K562 (cell line): ENCODE measurements around the gene CDC20B. TPM values are rescaled to one million over a fixed set of nuclear protein-coding genes. Genes with fewer than 3 reads are reported as not detected.

Experiments
- ATAC-seq: fragments of 200-7000 bp; cut with Tn5 transposase; 3 replicates; pipeline ENCODE4 v1.9.1; 2020; ENCODE audit warnings: moderate library complexity
- BruUV-seq: library from RNA; stranded (reverse); fragments of 400-500 nt; replicated peaks from 2 replicates; lab custom pipeline; 2021; lab: Mats Ljungman, UMichigan
- CTCF ChIA-PET: fragments of 300-600 bp; formaldehyde crosslinking; extraction: SDS; loops from one replicate; lab custom pipeline; 2021; ENCODE audit warnings: low intra/inter-chr PET ratio; lab: Yijun Ruan, JAX
- POLR2A ChIA-PET: fragments of 300-600, 350-650 bp; sonication (Branson Sonifier 250); formaldehyde crosslinking; extraction: SDS; loops from one replicate; lab custom pipeline; 2021; ENCODE audit warnings: antibody characterized with exemption, inconsistent platforms; lab: Yijun Ruan, JAX
- DNase-seq, 4 experiments: peaks; one replicate each; pipeline versions ENCODE4 v3.0.0 to v3.0.0-alpha.2; 2011 to 2018; ENCODE audit warnings: low spot score in 3 of 4, mixed read lengths in 3 of 4; ENCODE audit errors: extremely low read depth in 1 of 4
- FAIRE-seq: peaks from 2 replicates; lab custom pipeline; 2011; peaks lifted over from hg19 to GRCh38; lab: Jason Lieb, UNC
- H2AFZ ChIP-seq: 2 replicates; pipeline ENCODE4 v1.6.0; 2011; ENCODE audit warnings: low read depth, low read length, control low read depth, inconsistent platforms
- H3K27ac ChIP-seq: fragments of 200-600 bp; 3 replicates; pipeline ENCODE4 v1.8.0; 2011; ENCODE audit warnings: low read depth, mild to moderate bottlenecking, control low read depth, inconsistent platforms, low read length, moderate library complexity, mixed read lengths; ENCODE audit errors: extremely low read depth
- H3K27me3 ChIP-seq, 2 experiments: fragments of 300-600 bp in 1 of 2; 2 replicates in 1 of 2; 3 replicates in 1 of 2; pipeline versions ENCODE4 v1.6.0 to v1.8.0; 2011; ENCODE audit warnings: inconsistent platforms in 2 of 2, low read length in 2 of 2, mild to moderate bottlenecking in 1 of 2, mixed read lengths in 1 of 2, moderate library complexity in 1 of 2; ENCODE audit not compliant: control insufficient read depth in 2 of 2, insufficient read depth in 2 of 2
- H3K36me3 ChIP-seq: fragments of 300-600 bp; 3 replicates; pipeline ENCODE4 v1.8.0; 2011; ENCODE audit warnings: mild to moderate bottlenecking, low read length, inconsistent platforms; ENCODE audit not compliant: control insufficient read depth, insufficient read depth
- H3K4me1 ChIP-seq, 2 experiments: fragments of 200-600 bp in 1 of 2; replicated peaks in 1 of 2; 2 replicates in 1 of 2; 3 replicates in 1 of 2; pipeline versions ENCODE4 v1.5.1 to v1.8.0; 2011; ENCODE audit warnings: inconsistent platforms in 2 of 2, low read length in 2 of 2, mild to moderate bottlenecking in 1 of 2, mixed read lengths in 1 of 2, moderate library complexity in 1 of 2; ENCODE audit not compliant: control insufficient read depth in 2 of 2, insufficient read depth in 2 of 2
- H3K4me2 ChIP-seq: 2 replicates; pipeline ENCODE4 v1.6.1; 2011; ENCODE audit warnings: low read length, control low read depth, inconsistent platforms, mixed read lengths; ENCODE audit not compliant: insufficient read depth
- H3K4me3 ChIP-seq: fragments of 200-600 bp; sonication (generic), shearing (Covaris generic); 2 replicates; pipeline ENCODE4 v1.5.1; 2016; ENCODE audit warnings: control low read depth, inconsistent platforms
- H3K79me2 ChIP-seq: fragments of 200-600 bp; 3 replicates; pipeline ENCODE4 v1.8.0; 2011; ENCODE audit warnings: low read length, inconsistent platforms; ENCODE audit not compliant: control insufficient read depth, insufficient read depth
- H3K9ac ChIP-seq, 2 experiments: 2 replicates each; pipeline versions ENCODE4 v1.6.0 to v1.6.1; 2011; ENCODE audit warnings: low read depth in 2 of 2, low read length in 2 of 2, control low read depth in 1 of 2, inconsistent platforms in 1 of 2, mild to moderate bottlenecking in 1 of 2, mixed read lengths in 1 of 2; ENCODE audit not compliant: insufficient read depth in 1 of 2
- H3K9me1 ChIP-seq: one replicate; pipeline ENCODE4 v1.6.0; 2011; ENCODE audit warnings: inconsistent platforms, mild to moderate bottlenecking, low read length, moderate library complexity; ENCODE audit not compliant: control insufficient read depth, insufficient read depth
- H3K9me3 ChIP-seq: replicated peaks from 2 replicates; pipeline ENCODE4 v1.5.1; 2011; ENCODE audit warnings: low read depth, low read length, inconsistent platforms; ENCODE audit not compliant: control insufficient read depth, insufficient read depth
- H4K20me1 ChIP-seq: replicated peaks from 2 replicates; pipeline ENCODE4 v1.6.1; 2011; ENCODE audit warnings: low read length, inconsistent platforms, mixed read lengths; ENCODE audit not compliant: control insufficient read depth, insufficient read depth
- ZNF766 ChIP-seq: fragments of 200-800 bp; sonication (Bioruptor generic); conservative IDR thresholded peaks from 2 replicates; pipeline ENCODE4 v1.6.1; 2016; ENCODE audit warnings: missing genetic modification characterization, missing compliant biosample characterization
- WGBS: fragments of 100-300 bp; shearing (Covaris generic); methylation state at CpG from one replicate; pipeline ENCODE4 v1.1.6; 2016; ENCODE audit warnings: low coverage, mixed read lengths; ENCODE audit not compliant: insufficient coverage; ENCODE audit errors: missing lambda C conversion rate; 5-methylcytosine and 5-hydroxymethylcytosine counted together
- in situ Hi-C: fragments of 300-500 bp; cut with MboI; formaldehyde crosslinking; loops from 4 replicates; pipeline ENCODE4 v1.15.0; 2018; ENCODE audit warnings: inconsistent platforms, mixed read lengths
- intact Hi-C: fragments of 100-400 bp; cut with micrococcal nuclease; formaldehyde crosslinking; loops from 2 replicates; pipeline ENCODE4 v1.14.2; 2022
- microRNA counts: library from miRNA; unstranded; fragments of <30 nt; microRNA quantifications from one replicate; lab custom pipeline; 2016
- microRNA-seq: library from miRNA; unstranded; fragments of <30 nt; microRNA quantifications from one replicate; pipeline ENCODE4, GENCODE V29; 2018; ENCODE audit warnings: borderline microRNAs expressed
- polyA plus RNA-seq, 8 experiments: library from polyadenylated mRNA; depleted of rRNA in 4 of 8; stranded (reverse) in 5 of 8; unstranded in 3 of 8; fragments of >200 nt; fragmentation: Nextera tagmentation in 2 of 8; fragmentation: Illumina TruSeq in 1 of 8; extraction: Ambion mirVana in 2 of 8; extraction: Trizol in 1 of 8; gene quantifications; 2 replicates each; pipeline versions ENCODE4 v1.2.1 to v1.2.3, GENCODE V29; 2011 to 2014; ENCODE audit warnings: inconsistent platforms in 1 of 8, missing spikeins in 1 of 8
- small RNA-seq: library from RNA; depleted of rRNA; stranded (forward); fragments of <200 nt; gene quantifications from one replicate; pipeline ENCODE3, GENCODE V24; 2014
- total RNA-seq, 7 experiments: library from RNA; depleted of rRNA in 6 of 7; stranded (reverse); fragments of >200 nt in 6 of 7; fragmentation: Illumina TruSeq in 2 of 7; extraction: Trizol in 2 of 7; gene quantifications; 2 replicates each; pipeline versions ENCODE4 v1.2.1 to v1.2.3, GENCODE V29; 2011 to 2021; ENCODE audit warnings: low replicate concordance in 1 of 7

Gene CDC20B
- total and polyA plus RNA-seq, 9 of the 15 experiments (the other 6 are each of a cell fraction or from before 2014, with no cell fraction given), result 0.04 TPM; not detected in 8

GRCh38 chr5:55063220-55063863 is 109.6 kb downstream of the CDC20B start:
- CTCF ChIA-PET, result no interaction called here
- DNase-seq (no peak), ATAC-seq (no peak), FAIRE-seq (no peak)
- no peaks in the 10 kb centered on the region for H3K36me3 ChIP-seq
- no peak overlapping the region for H3K4me2 ChIP-seq
- in situ Hi-C loops, result no loop called here
- no peak overlapping the region for H3K4me3 ChIP-seq
- no peak for TF ChIP-seq ZNF766 (CRISPR knock-in tag)
- H3K9ac ChIP-seq, result no peak overlapping the region
- no peaks in the 10 kb centered on the region for H4K20me1 ChIP-seq
- H3K9me3 ChIP-seq, result no peaks in the 10 kb centered on the region
- WGBS, result 2% methylated on average over 5 of the region's 5 CpGs
- no TSS peak for BruUV-seq
- H3K9me1 ChIP-seq, result no peaks in the 10 kb centered on the region
- H3K27me3 ChIP-seq, result no peaks in the 10 kb centered on the region; a peak in 2 of 5 replicates
- no peak overlapping the region for H3K27ac ChIP-seq
- intact Hi-C loops, result no loop called here
- H2AFZ ChIP-seq, result no peak overlapping the region
- POLR2A ChIA-PET, result no interaction called here
- no peaks in the 10 kb centered on the region for H3K4me1 ChIP-seq
- no peaks in the 10 kb centered on the region for H3K79me2 ChIP-seq

MicroRNAs within 50 kb of the gene (microRNA counts, 767-probe panel; counts per million panel counts)
- not detected for microRNA hsa-miR-449a (lab: Ali Mortazavi, UCI)
- not detected for microRNA hsa-miR-449b-5p (lab: Ali Mortazavi, UCI)
- microRNA hsa-miR-449c-5p (lab: Ali Mortazavi, UCI), result not detected

Small RNA genes lying within 50 kb of the gene (microRNA-seq; reads per million reads assigned to microRNA genes)
- gene MIR449A (7.3 reads per million, percentile 52 among the genes with 10 or more reads in this experiment), gene MIR449B (not detected), gene MIR449C (0.73 reads per million)

Small RNA genes lying within 50 kb of the gene (small RNA-seq; reads per million reads assigned to genes)
- gene MIR449A, result 0.62 reads per million, percentile 35 among the genes with 10 or more reads in this experiment
- gene MIR449B, result not detected
- 1.5 reads per million, percentile 74 among the genes with 10 or more reads in this experiment for gene MIR449C

Other genes with a start within 250 kb of the CDC20B start
Only the 7 nearest of the 8 such genes appear.
- not detected in 2 replicates for gene GZMK, start 148.9 kb downstream of the CDC20B start, total RNA-seq (2014; rRNA removed)
- not detected in 2 replicates for gene GZMK, start 148.9 kb downstream of the CDC20B start, total RNA-seq (2014; rRNA removed; fragmentation: Illumina TruSeq; extraction: Trizol)
- gene GZMK, start 148.9 kb downstream of the CDC20B start, total RNA-seq (2015; rRNA removed; fragmentation: Illumina TruSeq; extraction: Trizol), result not detected in 2 replicates
- not detected in 2 replicates for gene GZMK, start 148.9 kb downstream of the CDC20B start, total RNA-seq (2021)
- gene GZMK, start 148.9 kb downstream of the CDC20B start, polyA plus RNA-seq (2011; rRNA removed), result not detected in 2 replicates
- gene GZMK, start 148.9 kb downstream of the CDC20B start, polyA plus RNA-seq (2014; fragmentation: Illumina TruSeq; extraction: Trizol), result not detected in 2 replicates
- gene GZMK, start 148.9 kb downstream of the CDC20B start, polyA plus RNA-seq (2014; fragmentation: Nextera tagmentation; extraction: Ambion mirVana), result not detected
- gene GZMK, start 148.9 kb downstream of the CDC20B start, polyA plus RNA-seq (2014; rRNA removed), result not detected in 2 replicates
- not detected in 2 replicates for gene GZMA, start 70.5 kb downstream of the CDC20B start, total RNA-seq (2014; rRNA removed)
- not detected in 2 replicates for gene GZMA, start 70.5 kb downstream of the CDC20B start, total RNA-seq (2014; rRNA removed; fragmentation: Illumina TruSeq; extraction: Trizol)
- gene GZMA, start 70.5 kb downstream of the CDC20B start, total RNA-seq (2015; rRNA removed; fragmentation: Illumina TruSeq; extraction: Trizol), result not detected in 2 replicates
- not detected in 2 replicates for gene GZMA, start 70.5 kb downstream of the CDC20B start, total RNA-seq (2021)
- gene GZMA, start 70.5 kb downstream of the CDC20B start, polyA plus RNA-seq (2011; rRNA removed), result not detected in 2 replicates
- not detected in 2 replicates for gene GZMA, start 70.5 kb downstream of the CDC20B start, polyA plus RNA-seq (2014; fragmentation: Illumina TruSeq; extraction: Trizol)
- not detected for gene GZMA, start 70.5 kb downstream of the CDC20B start, polyA plus RNA-seq (2014; fragmentation: Nextera tagmentation; extraction: Ambion mirVana)
- not detected in 2 replicates for gene GZMA, start 70.5 kb downstream of the CDC20B start, polyA plus RNA-seq (2014; rRNA removed)
- 0.61 and 1.7 TPM in 2 replicates for gene GPX8, start 13.0 kb downstream of the CDC20B start, total RNA-seq (2014; rRNA removed)
- gene GPX8, start 13.0 kb downstream of the CDC20B start, total RNA-seq (2014; rRNA removed; fragmentation: Illumina TruSeq; extraction: Trizol), result 1.0 and 1.6 TPM in 2 replicates
- gene GPX8, start 13.0 kb downstream of the CDC20B start, total RNA-seq (2015; rRNA removed; fragmentation: Illumina TruSeq; extraction: Trizol), result 1.2 and 2.1 TPM in 2 replicates
- gene GPX8, start 13.0 kb downstream of the CDC20B start, total RNA-seq (2021), result 0.62 and 0.69 TPM in 2 replicates
- 0.26 and 1.3 TPM in 2 replicates for gene GPX8, start 13.0 kb downstream of the CDC20B start, polyA plus RNA-seq (2011; rRNA removed)
- 1.4 and 1.8 TPM in 2 replicates for gene GPX8, start 13.0 kb downstream of the CDC20B start, polyA plus RNA-seq (2014; fragmentation: Illumina TruSeq; extraction: Trizol)
- under 1 TPM; 0.90 to 0.92 TPM for gene GPX8, start 13.0 kb downstream of the CDC20B start, polyA plus RNA-seq (2014; fragmentation: Nextera tagmentation; extraction: Ambion mirVana)
- gene GPX8, start 13.0 kb downstream of the CDC20B start, polyA plus RNA-seq (2014; rRNA removed), result 0.70 and 0.73 TPM in 2 replicates
- 0.98 and 1.5 TPM in 2 replicates for gene MCIDAS, start 54.1 kb upstream of the CDC20B start, total RNA-seq (2014; rRNA removed)
- gene MCIDAS, start 54.1 kb upstream of the CDC20B start, total RNA-seq (2014; rRNA removed; fragmentation: Illumina TruSeq; extraction: Trizol), result 0.26 and 0.36 TPM in 2 replicates
- gene MCIDAS, start 54.1 kb upstream of the CDC20B start, total RNA-seq (2015; rRNA removed; fragmentation: Illumina TruSeq; extraction: Trizol), result 0.53 and 0.69 TPM in 2 replicates
- gene MCIDAS, start 54.1 kb upstream of the CDC20B start, total RNA-seq (2021), result 0.94 and 1.2 TPM in 2 replicates
- 0.41 and 0.86 TPM in 2 replicates for gene MCIDAS, start 54.1 kb upstream of the CDC20B start, polyA plus RNA-seq (2011; rRNA removed)
- 0.55 and 0.62 TPM in 2 replicates for gene MCIDAS, start 54.1 kb upstream of the CDC20B start, polyA plus RNA-seq (2014; fragmentation: Illumina TruSeq; extraction: Trizol)
- gene MCIDAS, start 54.1 kb upstream of the CDC20B start, polyA plus RNA-seq (2014; fragmentation: Nextera tagmentation; extraction: Ambion mirVana), result under 1 TPM; 0.07 to 0.17 TPM
- gene MCIDAS, start 54.1 kb upstream of the CDC20B start, polyA plus RNA-seq (2014; rRNA removed), result 1.0 and 2.1 TPM in 2 replicates
- gene CCNO, start 60.4 kb upstream of the CDC20B start, total RNA-seq (2014; rRNA removed), result 1.6 and 1.8 TPM in 2 replicates
- gene CCNO, start 60.4 kb upstream of the CDC20B start, total RNA-seq (2014; rRNA removed; fragmentation: Illumina TruSeq; extraction: Trizol), result 0.16 and 0.29 TPM in 2 replicates
- 0.43 and 0.45 TPM in 2 replicates for gene CCNO, start 60.4 kb upstream of the CDC20B start, total RNA-seq (2015; rRNA removed; fragmentation: Illumina TruSeq; extraction: Trizol)
- gene CCNO, start 60.4 kb upstream of the CDC20B start, total RNA-seq (2021), result 3.1 and 3.2 TPM in 2 replicates
- 0.28 and 0.84 TPM in 2 replicates for gene CCNO, start 60.4 kb upstream of the CDC20B start, polyA plus RNA-seq (2011; rRNA removed)
- 0.25 and 0.64 TPM in 2 replicates for gene CCNO, start 60.4 kb upstream of the CDC20B start, polyA plus RNA-seq (2014; fragmentation: Illumina TruSeq; extraction: Trizol)
- under 1 TPM; 0.08 to 0.13 TPM for gene CCNO, start 60.4 kb upstream of the CDC20B start, polyA plus RNA-seq (2014; fragmentation: Nextera tagmentation; extraction: Ambion mirVana)
- 1.9 TPM in 2 replicates for gene CCNO, start 60.4 kb upstream of the CDC20B start, polyA plus RNA-seq (2014; rRNA removed)
- 25.0 and 25.6 TPM in 2 replicates for gene DHX29, start 134.5 kb upstream of the CDC20B start, total RNA-seq (2014; rRNA removed)
- gene DHX29, start 134.5 kb upstream of the CDC20B start, total RNA-seq (2014; rRNA removed; fragmentation: Illumina TruSeq; extraction: Trizol), result 37.0 and 45.6 TPM in 2 replicates
- gene DHX29, start 134.5 kb upstream of the CDC20B start, total RNA-seq (2015; rRNA removed; fragmentation: Illumina TruSeq; extraction: Trizol), result 36.7 and 42.1 TPM in 2 replicates
- gene DHX29, start 134.5 kb upstream of the CDC20B start, total RNA-seq (2021), result 25.2 and 26.9 TPM in 2 replicates
- gene DHX29, start 134.5 kb upstream of the CDC20B start, polyA plus RNA-seq (2011; rRNA removed), result 6.3 and 8.5 TPM in 2 replicates
- 28.4 and 31.0 TPM in 2 replicates for gene DHX29, start 134.5 kb upstream of the CDC20B start, polyA plus RNA-seq (2014; fragmentation: Illumina TruSeq; extraction: Trizol)
- 10 to 100 TPM in 1 of 2 experiments, 1 to 10 TPM in 1; 7.5 to 12.6 TPM for gene DHX29, start 134.5 kb upstream of the CDC20B start, polyA plus RNA-seq (2014; fragmentation: Nextera tagmentation; extraction: Ambion mirVana)
- 14.0 and 20.6 TPM in 2 replicates for gene DHX29, start 134.5 kb upstream of the CDC20B start, polyA plus RNA-seq (2014; rRNA removed)
- gene MTREX, start 134.8 kb upstream of the CDC20B start, total RNA-seq (2014; rRNA removed), result 113 and 193 TPM in 2 replicates
- 177 and 192 TPM in 2 replicates for gene MTREX, start 134.8 kb upstream of the CDC20B start, total RNA-seq (2014; rRNA removed; fragmentation: Illumina TruSeq; extraction: Trizol)
- gene MTREX, start 134.8 kb upstream of the CDC20B start, total RNA-seq (2015; rRNA removed; fragmentation: Illumina TruSeq; extraction: Trizol), result 167 and 193 TPM in 2 replicates
- gene MTREX, start 134.8 kb upstream of the CDC20B start, total RNA-seq (2021), result 152 and 153 TPM in 2 replicates
- gene MTREX, start 134.8 kb upstream of the CDC20B start, polyA plus RNA-seq (2011; rRNA removed), result 72.4 and 116 TPM in 2 replicates
- 125 and 129 TPM in 2 replicates for gene MTREX, start 134.8 kb upstream of the CDC20B start, polyA plus RNA-seq (2014; fragmentation: Illumina TruSeq; extraction: Trizol)
- gene MTREX, start 134.8 kb upstream of the CDC20B start, polyA plus RNA-seq (2014; fragmentation: Nextera tagmentation; extraction: Ambion mirVana), result 100 to 1,000 TPM in 1 of 2 experiments, 10 to 100 TPM in 1; 52.9 to 101 TPM
- 114 and 150 TPM in 2 replicates for gene MTREX, start 134.8 kb upstream of the CDC20B start, polyA plus RNA-seq (2014; rRNA removed)